C4-2B (cell line): ENCODE results near the gene HDGFL2.

Source experiments
- CTCF ChIP-seq: fragments of 450-650 bp; conservative IDR thresholded peaks from 2 replicates; pipeline ENCODE4 v1.5.1; 2017; ENCODE audit warnings: mild to moderate bottlenecking
- ZFX ChIP-seq: fragments of 450-650 bp; IDR thresholded peaks from 2 replicates; pipeline ENCODE4 v1.6.1; 2017

GRCh38 chr19:4492337-4493103 lies 20.4 kb downstream of the HDGFL2 start:
- no peak for TF ChIP-seq CTCF
- TF ChIP-seq ZFX = no peak
